AG10803 (cell line): ENCODE results near the gene CACNA1D.
A peak's percentile ranks its signal among the peaks of the same experiment; 100 is the strongest.

ENCODE experiments used
- DNase-seq: peaks from one replicate; pipeline ENCODE4 v3.0.0; 2010; ENCODE audit warnings: low read depth
- H3K4me3 ChIP-seq: 2 replicates; pipeline ENCODE4 v1.5.1; 2011; ENCODE audit warnings: mild to moderate bottlenecking, low read length, control low read depth
- TF ChIP-seq, protein P1 (sequence below): conservative IDR thresholded peaks from 2 replicates; pipeline ENCODE4 v1.5.1; 2011; ENCODE audit warnings: mild to moderate bottlenecking, low read length, control low read depth, inconsistent platforms

Gene CACNA1D

DNA sequence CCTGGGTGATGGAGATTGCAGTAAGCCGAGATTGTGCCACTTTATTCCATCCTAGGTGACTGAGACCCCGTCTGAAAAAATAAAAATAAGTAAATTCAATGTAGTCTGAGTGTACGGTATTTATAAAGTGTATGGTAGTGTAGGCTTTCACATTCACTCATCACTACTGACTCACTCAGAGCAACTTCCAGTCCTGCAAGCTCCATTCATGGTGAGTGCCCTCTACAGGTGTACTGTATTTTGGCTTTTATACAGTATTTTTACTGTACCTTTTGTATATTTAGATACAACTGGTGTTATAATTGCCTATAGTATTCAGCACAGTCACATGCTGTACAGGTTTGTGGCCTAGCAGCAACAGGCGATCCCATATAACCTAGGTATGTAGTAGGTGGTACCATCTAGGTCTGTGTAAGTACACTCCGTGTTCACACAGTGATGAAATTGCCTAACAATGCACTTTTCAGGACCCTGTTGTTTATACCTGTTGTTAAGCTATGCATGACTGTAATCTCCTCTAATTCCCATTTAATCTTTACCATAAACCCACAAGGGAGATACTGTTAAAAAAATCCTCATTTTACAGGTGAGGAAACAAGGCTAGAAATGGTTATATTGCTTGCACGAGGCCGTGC lies 19.3 kb downstream of the CACNA1D start:
- DNase-seq: no peak
- H3K4me3 ChIP-seq: no peak overlapping the region
- TF ChIP-seq, protein P1, sequence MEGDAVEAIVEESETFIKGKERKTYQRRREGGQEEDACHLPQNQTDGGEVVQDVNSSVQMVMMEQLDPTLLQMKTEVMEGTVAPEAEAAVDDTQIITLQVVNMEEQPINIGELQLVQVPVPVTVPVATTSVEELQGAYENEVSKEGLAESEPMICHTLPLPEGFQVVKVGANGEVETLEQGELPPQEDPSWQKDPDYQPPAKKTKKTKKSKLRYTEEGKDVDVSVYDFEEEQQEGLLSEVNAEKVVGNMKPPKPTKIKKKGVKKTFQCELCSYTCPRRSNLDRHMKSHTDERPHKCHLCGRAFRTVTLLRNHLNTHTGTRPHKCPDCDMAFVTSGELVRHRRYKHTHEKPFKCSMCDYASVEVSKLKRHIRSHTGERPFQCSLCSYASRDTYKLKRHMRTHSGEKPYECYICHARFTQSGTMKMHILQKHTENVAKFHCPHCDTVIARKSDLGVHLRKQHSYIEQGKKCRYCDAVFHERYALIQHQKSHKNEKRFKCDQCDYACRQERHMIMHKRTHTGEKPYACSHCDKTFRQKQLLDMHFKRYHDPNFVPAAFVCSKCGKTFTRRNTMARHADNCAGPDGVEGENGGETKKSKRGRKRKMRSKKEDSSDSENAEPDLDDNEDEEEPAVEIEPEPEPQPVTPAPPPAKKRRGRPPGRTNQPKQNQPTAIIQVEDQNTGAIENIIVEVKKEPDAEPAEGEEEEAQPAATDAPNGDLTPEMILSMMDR: no peak

DNA sequence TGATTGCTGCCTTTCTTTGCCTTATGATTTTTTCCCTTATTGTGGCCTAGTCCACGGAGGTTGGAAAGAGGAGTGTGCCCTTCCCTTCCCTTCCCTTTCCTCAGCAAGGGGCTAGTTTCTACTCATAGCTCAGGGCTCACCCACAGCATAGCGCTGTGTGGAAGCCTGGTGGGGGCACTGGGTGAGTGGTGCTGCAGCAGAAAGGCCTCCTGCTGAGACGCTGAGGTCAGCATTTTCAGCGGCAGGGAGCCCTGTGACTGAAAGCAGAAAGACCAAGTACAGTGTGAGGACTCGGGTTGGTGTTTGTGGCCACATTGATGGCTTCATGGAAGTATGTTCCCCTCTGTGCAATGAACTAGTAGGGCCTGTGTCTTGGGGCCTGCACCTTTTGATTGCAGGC lies 21.9 kb downstream of the CACNA1D start:
- DNase-seq: no peak
- no peak overlapping the region for H3K4me3 ChIP-seq
- TF ChIP-seq, protein P1: no peak

DNA sequence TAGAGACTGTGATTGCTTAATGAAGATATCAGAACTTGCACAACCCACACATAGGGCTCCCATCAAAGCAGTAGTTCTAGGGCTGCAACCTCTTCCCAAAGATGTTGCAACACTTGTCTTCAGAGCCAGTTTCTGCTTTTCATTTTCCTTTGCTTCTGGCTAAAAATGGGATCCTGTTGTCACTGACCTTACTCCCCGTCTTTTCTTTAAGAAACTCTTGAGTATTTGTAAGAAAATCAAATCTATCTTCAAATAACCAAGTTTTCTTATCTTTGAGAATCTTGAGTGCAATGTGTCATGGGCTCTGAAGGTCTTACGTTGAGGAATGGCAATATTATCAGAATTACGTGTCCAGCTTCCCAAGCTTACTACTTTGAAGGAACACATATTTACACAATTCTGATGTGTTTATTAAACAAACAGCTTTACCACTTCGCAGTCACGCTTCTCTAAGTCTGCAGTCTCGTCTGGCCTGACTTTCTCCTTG lies 24.1 kb downstream of the CACNA1D start:
- DNase-seq: peak; percentile 1
- TF ChIP-seq, protein P1: no peak
- H3K4me3 ChIP-seq: no peak overlapping the region

DNA sequence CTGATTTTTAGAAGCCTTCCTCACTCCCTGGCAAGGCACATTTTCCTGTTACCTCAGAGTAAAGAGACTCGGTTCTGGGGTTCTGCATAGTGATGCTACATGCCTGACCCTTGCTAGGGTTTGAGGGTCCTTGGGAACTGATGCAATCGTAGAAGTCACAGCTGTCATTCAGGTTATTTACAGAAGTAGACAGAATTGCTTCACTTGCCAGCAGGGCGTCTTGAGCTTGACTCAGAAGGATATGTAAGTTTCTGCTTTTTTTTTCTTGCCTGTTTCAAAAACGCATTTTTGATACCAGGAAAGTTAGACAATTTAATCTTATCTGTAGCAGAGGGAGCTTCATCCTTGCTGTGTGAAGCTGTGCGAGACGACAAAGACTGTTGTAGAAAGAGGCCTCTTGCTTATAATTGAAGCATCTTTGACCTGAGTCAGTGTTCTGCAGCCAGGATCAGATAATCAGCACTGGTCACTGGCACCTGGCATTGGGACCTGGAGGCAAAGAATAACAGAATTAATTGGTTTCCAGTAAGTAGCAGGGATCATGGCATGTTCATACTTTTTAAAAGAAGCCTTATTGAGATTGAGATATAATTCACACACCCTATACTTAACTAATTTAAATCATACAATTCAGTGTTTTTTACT lies 24.8 kb downstream of the CACNA1D start:
- TF ChIP-seq, protein P1: no peak
- no peak for DNase-seq
- H3K4me3 ChIP-seq: no peak overlapping the region

DNA sequence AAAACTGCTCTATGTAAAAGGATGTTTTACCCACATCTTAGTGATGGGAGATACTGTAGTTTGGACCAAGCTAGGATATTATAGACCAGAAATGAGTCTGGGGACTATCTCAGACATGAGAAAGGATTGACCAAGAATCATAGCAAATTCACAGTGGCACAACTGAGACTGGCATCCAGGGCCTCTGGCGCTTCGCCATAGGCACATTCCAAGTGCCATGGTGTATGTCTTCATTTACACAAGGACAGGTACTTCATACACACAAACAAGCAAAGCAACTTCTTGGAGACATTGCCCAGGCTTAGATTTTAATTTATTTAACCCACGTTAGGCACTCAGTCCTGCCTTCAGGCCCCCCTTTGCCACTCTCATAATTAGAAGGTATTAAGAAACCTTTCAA lies 28.9 kb downstream of the CACNA1D start:
- no peak for DNase-seq
- no peak overlapping the region for H3K4me3 ChIP-seq
- TF ChIP-seq, protein P1: no peak

DNA sequence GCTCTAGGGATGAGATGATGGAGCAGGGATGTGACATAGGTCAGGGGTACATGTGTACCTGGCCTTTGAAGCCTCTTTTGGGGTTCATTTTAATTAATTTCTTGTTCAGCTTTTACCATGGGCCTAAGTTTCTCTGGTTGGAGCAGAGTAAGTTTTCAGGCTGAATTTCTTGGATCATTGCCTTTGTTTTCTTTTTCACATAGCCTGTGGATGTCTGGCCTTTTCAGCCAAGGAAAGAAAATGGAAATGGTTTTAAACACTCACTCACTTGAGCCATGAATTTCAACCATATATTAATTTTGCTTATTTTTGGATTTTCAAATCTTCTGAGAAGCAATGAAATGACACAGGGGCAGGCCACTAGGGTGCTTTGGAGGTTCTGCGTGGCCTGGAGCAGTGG lies 30.2 kb downstream of the CACNA1D start:
- no peak overlapping the region for H3K4me3 ChIP-seq
- TF ChIP-seq, protein P1: no peak
- no peak for DNase-seq
